ENCODE measurements around the gene CYP3A5. TPM values are rescaled to one million over a fixed set of nuclear protein-coding genes. Genes with fewer than 3 reads are reported as not detected.

CYP3A5 gene
- total and polyA plus RNA-seq, 12 donors, result 4.1 to 92.7 (median 39.6) TPM

- H3K27me3 ChIP-seq, result no peaks in the 10 kb centered on the region
- TF ChIP-seq POLR2A (IDR thresholded peaks at IDR 0.05) (no peak), CTCF (IDR thresholded peaks at IDR 0.05) (no peak)
- no peaks in the 10 kb centered on the region for H3K4me1 ChIP-seq (replicated peaks in 1 of 2)
- peaks cover 0 to 86% of the 10 kb centered on the region in 2 donors for H3K36me3 ChIP-seq (replicated peaks in 1 of 2)
- H3K27ac ChIP-seq, result no peak overlapping the region
- WGBS, 4 donors, result 77 to 84% (median 82%) methylated on average over 9 to 14 of the region's 14 CpGs
- no peak for DNase-seq
- no peaks in the 10 kb centered on the region for H3K9me3 ChIP-seq (replicated peaks in 1 of 3)
- no peak overlapping the region for H3K4me3 ChIP-seq
- intact Hi-C loops (cut with DNase I), result no loop called here
These were observed 51.0 kb downstream of the CYP3A5 start for GRCh38 chr7:99628471-99629465.

DNA sequence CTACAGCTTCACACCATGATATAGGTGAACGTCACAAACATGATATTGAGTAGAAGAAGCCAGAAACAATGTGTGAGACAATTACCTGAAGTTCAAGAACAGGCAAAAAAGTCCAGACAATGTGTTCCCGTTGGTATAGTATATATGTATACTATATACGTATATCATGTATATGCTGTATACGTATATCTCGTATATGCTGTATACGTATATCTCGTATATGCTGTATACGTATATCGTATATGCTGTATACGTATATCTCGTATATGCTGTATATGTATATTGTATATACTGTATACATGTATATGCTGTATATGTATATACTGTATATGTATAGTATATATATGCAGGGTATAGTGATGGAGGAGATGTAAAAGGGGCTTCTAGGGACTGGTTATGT is 52.3 kb downstream of the CYP3A5 start:
- DNase-seq, result no peak
- intact Hi-C loops (cut with DNase I), result no loop called here
- 92 to 96% (median 94%) methylated on average over 11 of the region's 11 CpGs for WGBS, 4 donors

GRCh38 chr7:99626661-99627060 is 53.1 kb downstream of the CYP3A5 start:
- H3K36me3 ChIP-seq (replicated peaks in 1 of 2), result peaks cover 0 to 94% of the 10 kb centered on the region in 2 donors
- H3K4me3 ChIP-seq, result no peak overlapping the region
- 78 to 97% (median 89%) methylated on average over 1 of the region's 1 CpG for WGBS, 4 donors
- no peak for DNase-seq
- intact Hi-C loops (cut with DNase I), result no loop called here
- H3K9me3 ChIP-seq (replicated peaks in 1 of 3), result no peaks in the 10 kb centered on the region
- no peaks in the 10 kb centered on the region for H3K4me1 ChIP-seq (replicated peaks in 1 of 2)
- H3K27me3 ChIP-seq, result no peaks in the 10 kb centered on the region
- TF ChIP-seq POLR2A (IDR thresholded peaks at IDR 0.05) (no peak), CTCF (IDR thresholded peaks at IDR 0.05) (no peak)
- no peak overlapping the region for H3K27ac ChIP-seq

More for the DNA sequence above, 52.3 kb downstream of the CYP3A5 start:
- H3K36me3 ChIP-seq (replicated peaks in 1 of 2), result peaks cover 0 to 94% of the 10 kb centered on the region in 2 donors
- H3K9me3 ChIP-seq (replicated peaks in 1 of 3), result no peaks in the 10 kb centered on the region
- H3K4me1 ChIP-seq (replicated peaks in 1 of 2), result no peaks in the 10 kb centered on the region
- no peak overlapping the region for H3K4me3 ChIP-seq
- no peak overlapping the region for H3K27ac ChIP-seq
- TF ChIP-seq CTCF (IDR thresholded peaks at IDR 0.05), result no peak
- TF ChIP-seq POLR2A (IDR thresholded peaks at IDR 0.05), result no peak
- H3K27me3 ChIP-seq, result no peaks in the 10 kb centered on the region

DNA sequence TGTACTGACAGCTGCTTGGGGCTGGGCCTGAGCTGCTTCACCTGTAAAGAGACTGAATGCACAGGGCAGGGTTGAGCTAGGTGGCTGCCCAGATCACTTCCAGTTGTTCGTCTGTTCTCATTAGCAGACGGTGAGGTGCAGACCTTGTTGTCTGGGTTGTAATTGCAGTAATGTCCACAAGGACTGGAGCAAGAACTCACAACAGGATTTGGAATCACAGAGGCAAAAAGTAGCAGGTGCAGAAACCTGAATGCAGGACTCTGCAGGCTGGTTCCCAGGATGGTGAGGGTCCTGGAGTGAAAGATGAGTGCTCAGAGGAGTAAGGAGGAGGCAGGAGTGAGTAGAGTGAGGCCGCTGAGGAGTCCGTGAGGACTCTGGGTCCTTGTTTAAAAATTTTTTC is 53.8 kb downstream of the CYP3A5 start:
- intact Hi-C loops (cut with DNase I), result no loop called here

More for the DNA sequence above, 53.8 kb downstream of the CYP3A5 start:
- Histone ChIP-seq H3K36me3 (replicated peaks in 1 of 2) (peaks cover 0 to 99% of the 10 kb centered on the region in 2 donors), H3K9me3 (replicated peaks in 1 of 3) (no peaks in the 10 kb centered on the region), H3K4me3 (no peak overlapping the region), H3K27me3 (no peaks in the 10 kb centered on the region), H3K27ac (no peak overlapping the region), H3K4me1 (replicated peaks in 1 of 2) (no peaks in the 10 kb centered on the region)
- no peak for TF ChIP-seq CTCF (IDR thresholded peaks at IDR 0.05)
- no peak for TF ChIP-seq POLR2A (IDR thresholded peaks at IDR 0.05)
- no peak for DNase-seq
- 85 to 94% (median 89%) methylated on average over 4 of the region's 4 CpGs for WGBS, 4 donors

All from adrenal gland (tissue), 12 donors.